OCI-LY7 (cell line): Measurements from ENCODE around the gene LMX1B. TPM values are rescaled to one million over a fixed set of nuclear protein-coding genes. Genes with fewer than 3 reads are reported as not detected.

Experiments used
- BruUV-seq: library from RNA; stranded (reverse); fragments of 400-500 nt; replicated peaks from 2 replicates; lab custom pipeline; 2021; lab: Mats Ljungman, UMichigan
- CTCF ChIA-PET: fragments of 300-600 bp; sonication (Branson Sonifier 250); formaldehyde crosslinking; loops from one replicate; lab custom pipeline; 2022; ENCODE audit warnings: antibody characterized with exemption; ENCODE audit not compliant: unreplicated experiment; lab: Charles Lee
- POLR2A ChIA-PET: fragments of 300-600 bp; sonication (Branson Sonifier 250); formaldehyde crosslinking; loops from one replicate; lab custom pipeline; 2022; ENCODE audit warnings: antibody characterized with exemption; lab: Charles Lee
- DNase-seq: peaks from one replicate; pipeline ENCODE4 v3.0.0-alpha.2; 2015; ENCODE audit warnings: low spot score
- H2AFZ ChIP-seq: fragments of 200-600 bp; sonication (generic), shearing (Covaris generic); 2 replicates; pipeline ENCODE4 v1.6.1; 2014; ENCODE audit warnings: mild to moderate bottlenecking, antibody characterized with exemption, low read length, moderate library complexity
- H3K27ac ChIP-seq: fragments of 200-600 bp; sonication (generic); 2 replicates; pipeline ENCODE4 v1.5.1; 2014; ENCODE audit warnings: mixed run types, low read depth, mild to moderate bottlenecking, moderate library complexity, low read length, inconsistent platforms; ENCODE audit not compliant: poor library complexity, severe bottlenecking
- H3K36me3 ChIP-seq: fragments of 200-600 bp; sonication (generic); 2 replicates; pipeline ENCODE4 v1.6.1; 2014; ENCODE audit warnings: mild to moderate bottlenecking, antibody characterized with exemption, low read length, moderate library complexity, mixed read lengths; ENCODE audit not compliant: insufficient read depth
- H3K4me1 ChIP-seq: fragments of 200-600 bp; sonication (generic); 2 replicates; pipeline ENCODE4 v1.5.1; 2014; ENCODE audit warnings: mild to moderate bottlenecking, low read length; ENCODE audit not compliant: insufficient read depth, poor library complexity, severe bottlenecking
- H3K4me2 ChIP-seq: fragments of 200-600 bp; sonication (generic); 2 replicates; pipeline ENCODE4 v1.6.1; 2014; ENCODE audit warnings: mild to moderate bottlenecking, low read length
- H3K4me3 ChIP-seq: fragments of 200-600 bp; sonication (generic); 2 replicates; pipeline ENCODE4 v1.5.1; 2014; ENCODE audit warnings: mild to moderate bottlenecking, low read depth, low read length; ENCODE audit not compliant: poor library complexity, severe bottlenecking
- H3K79me2 ChIP-seq: fragments of 200-600 bp; sonication (generic); 2 replicates; pipeline ENCODE4 v1.6.1; 2016; ENCODE audit warnings: low read depth, mild to moderate bottlenecking, low read length, moderate library complexity, mixed read lengths; ENCODE audit not compliant: insufficient read depth
- H3K9me2 ChIP-seq: fragments of 200-600 bp; sonication (generic); 2 replicates; pipeline ENCODE4 v1.6.1; 2016; ENCODE audit warnings: mild to moderate bottlenecking, low read length, mixed read lengths; ENCODE audit not compliant: insufficient read depth
- H3K9me3 ChIP-seq: fragments of 200-600 bp; sonication (generic); 2 replicates; pipeline ENCODE4 v1.6.1; 2014; ENCODE audit warnings: mild to moderate bottlenecking, mixed run types, low read length, mixed read lengths
- H4K20me1 ChIP-seq: fragments of 200-600 bp; sonication (generic); 2 replicates; pipeline ENCODE4 v1.6.1; 2014; ENCODE audit warnings: mild to moderate bottlenecking, antibody characterized with exemption, low read length, moderate library complexity, mixed read lengths; ENCODE audit not compliant: insufficient read depth
- EZH2phosphoT487 ChIP-seq: fragments of 200-600 bp; sonication (generic); IDR thresholded peaks from 2 replicates; pipeline ENCODE4 v1.6.1; 2018; ENCODE audit warnings: low read depth, borderline replicate concordance, mild to moderate bottlenecking, mixed run types, antibody characterized with exemption, low read length, moderate library complexity, mixed read lengths
- intact Hi-C: fragments of 100-400 bp; cut with micrococcal nuclease; formaldehyde crosslinking; loops from one replicate; pipeline ENCODE4 v1.10.0; 2022; ENCODE audit not compliant: unreplicated experiment
- total RNA-seq, 2 experiments: library from RNA; depleted of rRNA in 1 of 2; stranded (reverse); fragments of >200 nt in 1 of 2; shearing (Covaris generic) in 1 of 2; gene quantifications; 2 replicates each; pipeline ENCODE4 v1.2.3, GENCODE V29; 2014 to 2022
- TF ChIP-seq, protein P1 (sequence below): fragments of 200-600 bp; sonication (generic); conservative IDR thresholded peaks from 2 replicates; pipeline ENCODE4 v1.5.1; 2014; ENCODE audit warnings: mild to moderate bottlenecking, antibody characterized with exemption, low read length, moderate library complexity, mixed read lengths

Gene LMX1B
- total RNA-seq, 2 experiments from 2014 or later, result not detected

DNA sequence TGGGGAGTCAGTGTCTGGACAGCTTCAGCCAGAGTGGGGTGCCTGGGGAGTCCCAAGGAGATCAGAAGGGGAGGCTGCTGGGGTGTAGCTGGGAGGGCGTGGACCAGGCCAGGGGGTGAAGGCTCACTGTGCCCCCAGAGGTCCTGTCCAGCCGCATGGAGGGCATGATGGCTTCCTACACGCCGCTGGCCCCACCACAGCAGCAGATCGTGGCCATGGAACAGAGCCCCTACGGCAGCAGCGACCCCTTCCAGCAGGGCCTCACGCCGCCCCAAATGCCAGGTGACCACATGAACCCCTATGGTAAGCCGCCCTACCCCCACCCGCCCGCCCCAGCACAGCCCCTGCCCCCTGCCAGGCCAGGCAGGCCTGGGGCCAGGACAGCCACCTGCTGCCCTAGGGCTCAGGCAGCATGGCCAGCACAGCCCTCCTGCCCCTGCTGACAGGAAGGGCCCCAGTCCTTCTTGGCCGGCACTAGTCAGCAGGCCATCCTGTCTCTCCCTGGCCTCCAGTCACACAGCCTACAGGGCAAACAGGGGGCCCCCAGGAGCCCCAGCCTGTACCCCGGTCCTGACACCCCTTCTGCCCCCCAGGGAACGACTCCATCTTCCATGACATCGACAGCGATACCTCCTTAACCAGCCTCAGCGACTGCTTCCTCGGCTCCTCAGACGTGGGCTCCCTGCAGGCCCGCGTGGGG is 82.1 kb downstream of the LMX1B start:
- no peaks in the 10 kb centered on the region for H3K36me3 ChIP-seq
- no peak for DNase-seq
- no peak overlapping the region for H2AFZ ChIP-seq
- TF ChIP-seq EZH2phosphoT487, result no peak
- TF ChIP-seq, protein P1, sequence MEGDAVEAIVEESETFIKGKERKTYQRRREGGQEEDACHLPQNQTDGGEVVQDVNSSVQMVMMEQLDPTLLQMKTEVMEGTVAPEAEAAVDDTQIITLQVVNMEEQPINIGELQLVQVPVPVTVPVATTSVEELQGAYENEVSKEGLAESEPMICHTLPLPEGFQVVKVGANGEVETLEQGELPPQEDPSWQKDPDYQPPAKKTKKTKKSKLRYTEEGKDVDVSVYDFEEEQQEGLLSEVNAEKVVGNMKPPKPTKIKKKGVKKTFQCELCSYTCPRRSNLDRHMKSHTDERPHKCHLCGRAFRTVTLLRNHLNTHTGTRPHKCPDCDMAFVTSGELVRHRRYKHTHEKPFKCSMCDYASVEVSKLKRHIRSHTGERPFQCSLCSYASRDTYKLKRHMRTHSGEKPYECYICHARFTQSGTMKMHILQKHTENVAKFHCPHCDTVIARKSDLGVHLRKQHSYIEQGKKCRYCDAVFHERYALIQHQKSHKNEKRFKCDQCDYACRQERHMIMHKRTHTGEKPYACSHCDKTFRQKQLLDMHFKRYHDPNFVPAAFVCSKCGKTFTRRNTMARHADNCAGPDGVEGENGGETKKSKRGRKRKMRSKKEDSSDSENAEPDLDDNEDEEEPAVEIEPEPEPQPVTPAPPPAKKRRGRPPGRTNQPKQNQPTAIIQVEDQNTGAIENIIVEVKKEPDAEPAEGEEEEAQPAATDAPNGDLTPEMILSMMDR, result no peak
- H3K4me1 ChIP-seq, result no peaks in the 10 kb centered on the region
- CTCF ChIA-PET, result no interaction called here
- BruUV-seq, result no TSS peak
- no peaks in the 10 kb centered on the region for H4K20me1 ChIP-seq
- no peak overlapping the region for H3K27ac ChIP-seq
- POLR2A ChIA-PET, result no interaction called here
- intact Hi-C loops, result no loop called here
- no peak overlapping the region for H3K4me3 ChIP-seq
- H3K9me2 ChIP-seq, result no peaks in the 10 kb centered on the region
- no peak overlapping the region for H3K4me2 ChIP-seq
- no peaks in the 10 kb centered on the region for H3K9me3 ChIP-seq
- no peaks in the 10 kb centered on the region for H3K79me2 ChIP-seq

DNA sequence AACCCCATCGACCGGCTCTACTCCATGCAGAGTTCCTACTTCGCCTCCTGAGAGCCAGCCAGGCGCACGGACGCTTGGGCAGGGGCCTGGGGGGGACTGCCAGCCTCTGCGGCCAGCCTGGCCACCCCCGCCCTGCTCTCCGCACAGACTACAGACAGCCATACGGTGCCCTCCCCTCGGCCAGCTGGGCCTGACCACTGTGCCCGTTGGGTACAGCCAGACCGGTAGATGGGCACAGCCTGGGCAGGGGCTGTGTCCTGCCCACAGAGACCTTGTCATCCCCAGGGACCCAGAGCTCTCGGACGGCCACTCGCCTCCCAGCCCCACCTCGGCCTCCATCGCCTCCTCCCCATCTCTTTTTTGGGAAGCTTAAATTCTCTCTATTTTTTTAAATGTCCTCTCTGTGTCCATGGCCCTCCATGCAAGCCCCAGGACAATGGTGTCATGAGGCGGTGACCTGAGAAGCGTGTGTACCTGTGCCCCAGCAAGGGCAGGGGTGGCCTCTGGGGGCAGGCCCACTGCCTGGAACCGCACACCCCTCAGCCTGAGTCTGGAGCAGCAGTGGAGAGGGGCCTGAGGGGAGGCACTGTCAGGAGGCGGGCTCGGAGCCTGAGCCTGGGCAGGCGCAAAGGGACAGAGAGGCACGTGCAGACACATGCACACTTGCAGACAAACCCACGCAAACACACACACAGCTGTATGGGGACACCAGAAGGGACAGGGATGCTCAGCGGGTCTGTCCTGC is 82.8 kb downstream of the LMX1B start:
- H3K4me3 ChIP-seq, result no peak overlapping the region
- POLR2A ChIA-PET, result no interaction called here
- TF ChIP-seq EZH2phosphoT487, result no peak
- TF ChIP-seq, protein P1, result no peak
- intact Hi-C loops, result no loop called here
- H3K4me2 ChIP-seq, result no peak overlapping the region
- H2AFZ ChIP-seq, result no peak overlapping the region
- H4K20me1 ChIP-seq, result no peaks in the 10 kb centered on the region
- H3K9me3 ChIP-seq, result no peaks in the 10 kb centered on the region
- H3K9me2 ChIP-seq, result no peaks in the 10 kb centered on the region
- DNase-seq, result no peak
- no peaks in the 10 kb centered on the region for H3K79me2 ChIP-seq
- CTCF ChIA-PET, result no interaction called here
- H3K36me3 ChIP-seq, result no peaks in the 10 kb centered on the region
- H3K27ac ChIP-seq, result no peak overlapping the region
- H3K4me1 ChIP-seq, result no peaks in the 10 kb centered on the region
- BruUV-seq, result no TSS peak

DNA sequence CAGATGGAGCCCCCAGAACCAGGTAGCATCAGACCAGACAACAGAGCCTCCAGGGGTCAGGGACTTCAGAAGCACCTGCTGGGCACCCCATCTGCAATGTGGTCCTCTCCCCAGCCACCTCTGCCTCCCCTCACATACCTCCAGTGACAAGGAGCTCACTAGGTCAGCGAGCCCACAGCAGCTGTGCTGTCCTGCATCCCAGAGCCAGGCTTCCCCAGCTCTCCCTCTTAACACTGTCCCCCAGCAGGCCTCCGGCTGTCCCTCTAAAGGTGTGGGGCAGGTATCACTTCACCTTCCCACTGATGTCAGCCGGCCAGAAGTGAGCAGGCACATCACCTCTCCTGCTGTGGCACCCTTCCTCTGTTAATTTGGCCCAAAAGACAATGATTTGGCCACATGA is 83.6 kb downstream of the LMX1B start:
- H3K4me3 ChIP-seq, result no peak overlapping the region
- BruUV-seq, result no TSS peak
- H3K9me2 ChIP-seq, result no peaks in the 10 kb centered on the region
- no peak overlapping the region for H3K4me2 ChIP-seq
- H3K79me2 ChIP-seq, result no peaks in the 10 kb centered on the region
- H3K36me3 ChIP-seq, result no peaks in the 10 kb centered on the region
- intact Hi-C loops, result no loop called here
- ChIA-PET POLR2A (no interaction called here), CTCF (no interaction called here)
- H3K27ac ChIP-seq, result no peak overlapping the region
- no peaks in the 10 kb centered on the region for H3K4me1 ChIP-seq
- H2AFZ ChIP-seq, result no peak overlapping the region
- no peaks in the 10 kb centered on the region for H4K20me1 ChIP-seq
- H3K9me3 ChIP-seq, result no peaks in the 10 kb centered on the region
- no peak for DNase-seq
- TF ChIP-seq, protein P1, result no peak
- TF ChIP-seq EZH2phosphoT487, result no peak
